ENCODE measurements around the gene CASS4.

Gene CASS4

GRCh38 chr20:56447227-56447626, 35.2 kb downstream of the CASS4 start:
- DNase-seq, result no peak

- no peak for DNase-seq
Measured at GRCh38 chr20:56449459-56449858, 37.4 kb downstream of the CASS4 start.

- no peak for DNase-seq
Measured at GRCh38 chr20:56451056-56451765, 39.2 kb downstream of the CASS4 start.

GRCh38 chr20:56453352-56453751, 41.3 kb downstream of the CASS4 start:
- peak; percentile 2 for DNase-seq

- no peak for DNase-seq
Measured at GRCh38 chr20:56454754-56455153, 42.7 kb downstream of the CASS4 start.

GRCh38 chr20:56458206-56458821, 46.3 kb downstream of the CASS4 start:
- DNase-seq, result no peak

GRCh38 chr20:56460459-56460858, 48.4 kb downstream of the CASS4 start:
- no peak for DNase-seq

GRCh38 chr20:56461576-56461975, 49.5 kb downstream of the CASS4 start:
- no peak for DNase-seq

- no peak for DNase-seq
Measured at GRCh38 chr20:56463428-56463827, 51.4 kb downstream of the CASS4 start.

GRCh38 chr20:56465997-56466396, 53.9 kb downstream of the CASS4 start:
- DNase-seq, result peak; percentile 55

GRCh38 chr20:56467968-56468315, 55.9 kb downstream of the CASS4 start:
- DNase-seq, result no peak

GRCh38 chr20:56468316-56469076, 56.4 kb downstream of the CASS4 start, which contains the start of gene RTF2:
TSS of gene RTF2 (plus strand) at chr20:56468627. CDS start at chr20:56468698, 71 bp downstream.
- DNase-seq, result peak; percentile 97

- DNase-seq, result no peak
Measured at GRCh38 chr20:56469077-56469449, 57.0 kb downstream of the CASS4 start.

- no peak for DNase-seq
Measured at GRCh38 chr20:56483970-56484369, 71.9 kb downstream of the CASS4 start.

- DNase-seq, result no peak
Measured at GRCh38 chr20:56487216-56487615, 75.2 kb downstream of the CASS4 start.

GRCh38 chr20:56488566-56488965, 76.5 kb downstream of the CASS4 start:
- no peak for DNase-seq

- DNase-seq, result no peak
Measured at GRCh38 chr20:56501116-56501515, 89.1 kb downstream of the CASS4 start.

- no peak for DNase-seq
Measured at GRCh38 chr20:56503916-56504315, 91.9 kb downstream of the CASS4 start.

- peak; percentile 7 for DNase-seq
Measured at GRCh38 chr20:56504373-56505005, 92.4 kb downstream of the CASS4 start.

GRCh38 chr20:56506103-56506502, 94.0 kb downstream of the CASS4 start:
- DNase-seq, result no peak
